NCI-H1092 (cell line): ENCODE measurements around the gene LYPD6B.

Experiments
- DNase-seq: peaks from one replicate; lab custom pipeline; 2025; lab: John Stamatoyannopoulos, UW

The LYPD6B gene

GRCh38 chr2:149042881-149043280 lies 4.4 kb downstream of the LYPD6B start:
- no peak for DNase-seq

- DNase-seq, result no peak
These were observed 6.0 kb downstream of the LYPD6B start for GRCh38 chr2:149044500-149044899.

GRCh38 chr2:149047118-149047517 lies 8.6 kb downstream of the LYPD6B start:
- no peak for DNase-seq

GRCh38 chr2:149049142-149049541 lies 10.6 kb downstream of the LYPD6B start:
- no peak for DNase-seq

- DNase-seq, result no peak
These were observed 11.7 kb downstream of the LYPD6B start for GRCh38 chr2:149050188-149050587.

GRCh38 chr2:149055751-149056150 lies 17.3 kb downstream of the LYPD6B start:
- DNase-seq, result no peak

- DNase-seq, result no peak
These were observed 18.2 kb downstream of the LYPD6B start for GRCh38 chr2:149056541-149057255.

- no peak for DNase-seq
These were observed 18.9 kb downstream of the LYPD6B start for GRCh38 chr2:149057401-149057800.

- DNase-seq, result no peak
These were observed 20.4 kb downstream of the LYPD6B start for GRCh38 chr2:149058936-149059335.

- DNase-seq, result no peak
These were observed 21.3 kb downstream of the LYPD6B start for GRCh38 chr2:149059822-149060221.

- DNase-seq, result no peak
These were observed 22.7 kb downstream of the LYPD6B start for GRCh38 chr2:149061133-149061745.

GRCh38 chr2:149062531-149062930 lies 24.0 kb downstream of the LYPD6B start:
- no peak for DNase-seq

GRCh38 chr2:149063177-149063576 lies 24.7 kb downstream of the LYPD6B start:
- no peak for DNase-seq

GRCh38 chr2:149064365-149064841 lies 25.9 kb downstream of the LYPD6B start:
- DNase-seq, result no peak

GRCh38 chr2:149064856-149065630 lies 26.5 kb downstream of the LYPD6B start:
- DNase-seq, result no peak

- no peak for DNase-seq
These were observed 29.9 kb downstream of the LYPD6B start for GRCh38 chr2:149068225-149068995.

GRCh38 chr2:149068996-149069888 lies 30.7 kb downstream of the LYPD6B start:
- DNase-seq, result no peak

- peak; percentile 12 for DNase-seq
These were observed 32.3 kb downstream of the LYPD6B start for GRCh38 chr2:149070681-149071320.

GRCh38 chr2:149075105-149075504 lies 36.6 kb downstream of the LYPD6B start:
- no peak for DNase-seq

GRCh38 chr2:149075853-149076252 lies 37.4 kb downstream of the LYPD6B start:
- DNase-seq, result no peak
